Measurements from ENCODE around the gene WFDC2. TPM values are rescaled to one million over a fixed set of nuclear protein-coding genes. Genes with fewer than 3 reads are reported as not detected.

The WFDC2 gene
- total and polyA plus RNA-seq, 2 of the 13 experiments (the other 11 are each of a cell fraction or from before 2014, with no cell fraction given): 0.33 TPM; not detected in 1

DNA sequence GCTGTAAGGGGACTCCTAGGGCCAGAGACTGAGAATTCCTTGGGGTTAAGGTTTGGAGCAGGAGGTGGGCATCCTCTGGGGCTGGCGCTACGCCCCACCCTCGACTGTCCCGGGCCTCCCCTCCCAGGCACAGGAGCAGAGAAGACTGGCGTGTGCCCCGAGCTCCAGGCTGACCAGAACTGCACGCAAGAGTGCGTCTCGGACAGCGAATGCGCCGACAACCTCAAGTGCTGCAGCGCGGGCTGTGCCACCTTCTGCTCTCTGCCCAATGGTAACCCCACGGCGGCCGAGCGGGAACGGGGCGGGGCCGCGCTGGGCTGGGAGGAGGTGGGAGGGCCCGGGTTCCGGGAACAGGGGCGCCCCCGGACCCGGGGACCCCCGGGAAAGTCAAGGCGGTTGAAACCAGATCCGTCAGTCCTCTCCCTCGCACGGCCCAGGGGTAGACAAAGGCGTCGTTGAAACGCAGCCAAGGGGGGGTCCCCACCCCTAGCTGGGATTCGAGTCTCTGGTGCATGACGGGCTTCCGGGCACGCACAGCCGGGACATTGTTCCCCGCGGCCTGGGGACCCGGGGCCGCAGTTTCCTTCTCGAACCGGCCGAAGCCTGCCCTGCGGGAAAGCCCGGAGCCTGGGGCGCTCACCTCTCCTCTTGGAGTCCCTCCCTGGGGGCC lies 844 bp downstream of the WFDC2 start (continued):
- TF ChIP-seq ZNF710 (CRISPR knock-in tag; IDR thresholded peaks at IDR 0.05; ENCODE audit: borderline replicate concordance): peak; percentile 61
- TF ChIP-seq, protein P1, sequence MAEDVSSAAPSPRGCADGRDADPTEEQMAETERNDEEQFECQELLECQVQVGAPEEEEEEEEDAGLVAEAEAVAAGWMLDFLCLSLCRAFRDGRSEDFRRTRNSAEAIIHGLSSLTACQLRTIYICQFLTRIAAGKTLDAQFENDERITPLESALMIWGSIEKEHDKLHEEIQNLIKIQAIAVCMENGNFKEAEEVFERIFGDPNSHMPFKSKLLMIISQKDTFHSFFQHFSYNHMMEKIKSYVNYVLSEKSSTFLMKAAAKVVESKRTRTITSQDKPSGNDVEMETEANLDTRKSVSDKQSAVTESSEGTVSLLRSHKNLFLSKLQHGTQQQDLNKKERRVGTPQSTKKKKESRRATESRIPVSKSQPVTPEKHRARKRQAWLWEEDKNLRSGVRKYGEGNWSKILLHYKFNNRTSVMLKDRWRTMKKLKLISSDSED (CRISPR knock-in tag; IDR thresholded peaks at IDR 0.05): no peak
- no peak for TF ChIP-seq ZNF775 (CRISPR knock-in tag; IDR thresholded peaks at IDR 0.05; ENCODE audit: borderline replicate concordance)
- TF ChIP-seq ZNF367 (CRISPR knock-in tag; IDR thresholded peaks at IDR 0.05; ENCODE audit: borderline replicate concordance): no peak
- no peak for TF ChIP-seq ZNF296 (CRISPR knock-in tag; conservative IDR thresholded peaks at IDR 0.05)
- TF ChIP-seq CAMTA2 (CRISPR knock-in tag; IDR thresholded peaks at IDR 0.05; ENCODE audit: borderline replicate concordance): no peak
- TF ChIP-seq, protein P2, sequence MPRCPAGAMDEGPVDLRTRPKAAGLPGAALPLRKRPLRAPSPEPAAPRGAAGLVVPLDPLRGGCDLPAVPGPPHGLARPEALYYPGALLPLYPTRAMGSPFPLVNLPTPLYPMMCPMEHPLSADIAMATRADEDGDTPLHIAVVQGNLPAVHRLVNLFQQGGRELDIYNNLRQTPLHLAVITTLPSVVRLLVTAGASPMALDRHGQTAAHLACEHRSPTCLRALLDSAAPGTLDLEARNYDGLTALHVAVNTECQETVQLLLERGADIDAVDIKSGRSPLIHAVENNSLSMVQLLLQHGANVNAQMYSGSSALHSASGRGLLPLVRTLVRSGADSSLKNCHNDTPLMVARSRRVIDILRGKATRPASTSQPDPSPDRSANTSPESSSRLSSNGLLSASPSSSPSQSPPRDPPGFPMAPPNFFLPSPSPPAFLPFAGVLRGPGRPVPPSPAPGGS (CRISPR knock-in tag; IDR thresholded peaks at IDR 0.05): no peak
- TF ChIP-seq SMAD9 (CRISPR knock-in tag; IDR thresholded peaks at IDR 0.05): no peak
- no peak for TF ChIP-seq SUZ12 (IDR thresholded peaks at IDR 0.05; ENCODE audit: low read depth, low read length)
- no peak for TF ChIP-seq CCAR2 (optimal IDR thresholded peaks at IDR 0.05; ENCODE audit: low read depth, low read length)
- TF ChIP-seq ZFP36L1 (CRISPR knock-in tag; IDR thresholded peaks at IDR 0.05): no peak
- no peak for TF ChIP-seq ZNF18 (CRISPR knock-in tag; IDR thresholded peaks at IDR 0.05; ENCODE audit: insufficient replicate concordance)
- TF ChIP-seq DMAP1 (CRISPR knock-in tag; IDR thresholded peaks at IDR 0.05): no peak
- TF ChIP-seq PATZ1 (CRISPR knock-in tag; IDR thresholded peaks at IDR 0.05): peak; percentile 70
- TF ChIP-seq TAF1 (CRISPR knock-in tag; IDR thresholded peaks at IDR 0.05): no peak
- no peak for TF ChIP-seq ZBTB2 (CRISPR knock-in tag; IDR thresholded peaks at IDR 0.05; ENCODE audit: low read depth)
- TF ChIP-seq ZNF768 (CRISPR knock-in tag; IDR thresholded peaks at IDR 0.05): peak; percentile 66; the same call in 1 of the 2 replicates
- TF ChIP-seq ZBTB7A (CRISPR knock-in tag; IDR thresholded peaks at IDR 0.05): peak; percentile 23; the same call in 1 of the 2 replicates
- TF ChIP-seq ZNF776 (CRISPR knock-in tag; IDR thresholded peaks at IDR 0.05): no peak
- no peak for TF ChIP-seq RELA (CRISPR knock-in tag; IDR thresholded peaks at IDR 0.05)

Measured in HepG2 (cell line).